AG04449 (cell line): ENCODE results near the gene ADGRL2.
"Not testable (repeated sequence)": the region's sequence is repeated elsewhere in the genome, so short reads cannot be mapped to it uniquely, and the experiment has no call there.

Experiments
- CTCF ChIA-PET: fragments of 350-600 bp; formaldehyde crosslinking; extraction: SDS; loops from one replicate; lab custom pipeline; 2021; ENCODE audit warnings: antibody characterized with exemption; lab: Yijun Ruan, JAX
- POLR2A ChIA-PET: fragments of 400-600, 350-600 bp; formaldehyde crosslinking; extraction: SDS; loops from one replicate; lab custom pipeline; 2020; ENCODE audit warnings: antibody characterized with exemption, inconsistent platforms; lab: Yijun Ruan, JAX
- DNase-seq: peaks from one replicate; pipeline ENCODE4 v3.0.0-alpha.2; 2010; ENCODE audit warnings: low read depth, low spot score
- H3K4me3 ChIP-seq: 2 replicates; pipeline ENCODE4 v1.5.1; 2011; ENCODE audit warnings: low read depth, mild to moderate bottlenecking, control low read depth, low read length
- TF ChIP-seq, protein P1 (sequence below): IDR thresholded peaks from one replicate; pipeline ENCODE4 v1.5.1; 2011; ENCODE audit warnings: mild to moderate bottlenecking, moderate library complexity, low read length, control low read depth, inconsistent platforms; ENCODE audit not compliant: insufficient read depth; ENCODE audit errors: missing control alignments

The ADGRL2 gene

GRCh38 chr1:81878538-81878937 is 77.8 kb downstream of the ADGRL2 start:
- H3K4me3 ChIP-seq = no peak overlapping the region
- POLR2A ChIA-PET = no interaction called here
- TF ChIP-seq, protein P1, sequence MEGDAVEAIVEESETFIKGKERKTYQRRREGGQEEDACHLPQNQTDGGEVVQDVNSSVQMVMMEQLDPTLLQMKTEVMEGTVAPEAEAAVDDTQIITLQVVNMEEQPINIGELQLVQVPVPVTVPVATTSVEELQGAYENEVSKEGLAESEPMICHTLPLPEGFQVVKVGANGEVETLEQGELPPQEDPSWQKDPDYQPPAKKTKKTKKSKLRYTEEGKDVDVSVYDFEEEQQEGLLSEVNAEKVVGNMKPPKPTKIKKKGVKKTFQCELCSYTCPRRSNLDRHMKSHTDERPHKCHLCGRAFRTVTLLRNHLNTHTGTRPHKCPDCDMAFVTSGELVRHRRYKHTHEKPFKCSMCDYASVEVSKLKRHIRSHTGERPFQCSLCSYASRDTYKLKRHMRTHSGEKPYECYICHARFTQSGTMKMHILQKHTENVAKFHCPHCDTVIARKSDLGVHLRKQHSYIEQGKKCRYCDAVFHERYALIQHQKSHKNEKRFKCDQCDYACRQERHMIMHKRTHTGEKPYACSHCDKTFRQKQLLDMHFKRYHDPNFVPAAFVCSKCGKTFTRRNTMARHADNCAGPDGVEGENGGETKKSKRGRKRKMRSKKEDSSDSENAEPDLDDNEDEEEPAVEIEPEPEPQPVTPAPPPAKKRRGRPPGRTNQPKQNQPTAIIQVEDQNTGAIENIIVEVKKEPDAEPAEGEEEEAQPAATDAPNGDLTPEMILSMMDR = no peak
- no peak for DNase-seq
- CTCF ChIA-PET = no interaction called here

DNA sequence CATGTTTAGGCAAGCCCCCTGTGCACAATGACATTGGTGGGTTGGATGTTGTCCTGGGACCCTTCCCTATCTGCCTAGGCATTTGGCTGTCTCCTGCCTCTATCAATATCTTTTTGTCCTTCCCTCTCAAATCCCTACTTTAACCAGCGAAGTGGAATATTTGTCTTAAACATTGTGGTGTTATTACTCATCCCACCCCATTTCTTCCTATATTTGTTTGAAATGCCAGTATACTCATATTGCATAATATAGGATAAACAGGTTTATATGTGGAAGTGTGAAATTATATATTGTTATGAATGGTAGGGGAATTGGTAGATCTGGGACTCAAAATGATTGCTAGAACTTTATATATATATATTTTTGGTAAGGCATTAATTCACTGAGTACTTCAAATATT is 80.0 kb downstream of the ADGRL2 start:
- no peak overlapping the region for H3K4me3 ChIP-seq
- TF ChIP-seq, protein P1 = no peak
- CTCF ChIA-PET = no interaction called here
- no peak for DNase-seq
- POLR2A ChIA-PET = no interaction called here

- TF ChIP-seq, protein P1 = no peak
- ChIA-PET POLR2A (no interaction called here), CTCF (no interaction called here)
- DNase-seq = no peak
- H3K4me3 ChIP-seq = no peak overlapping the region
These were observed 84.6 kb downstream of the ADGRL2 start for GRCh38 chr1:81885291-81885690.

GRCh38 chr1:81886292-81886691 is 85.6 kb downstream of the ADGRL2 start:
- CTCF ChIA-PET = not testable (repeated sequence)

GRCh38 chr1:81887421-81888144 is 86.8 kb downstream of the ADGRL2 start:
- H3K4me3 ChIP-seq = no peak overlapping the region
- TF ChIP-seq, protein P1 = no peak
- CTCF ChIA-PET = no interaction called here
- POLR2A ChIA-PET = no interaction called here
- DNase-seq = no peak

More at GRCh38 chr1:81886292-81886691, 85.6 kb downstream of the ADGRL2 start:
- H3K4me3 ChIP-seq, POLR2A ChIA-PET, DNase-seq: not testable (repeated sequence)

- TF ChIP-seq, protein P1 = no peak
- CTCF ChIA-PET = no interaction called here
- POLR2A ChIA-PET = no interaction called here
- no peak for DNase-seq
- no peak overlapping the region for H3K4me3 ChIP-seq
These were observed 88.4 kb downstream of the ADGRL2 start for GRCh38 chr1:81889166-81889565.

DNA sequence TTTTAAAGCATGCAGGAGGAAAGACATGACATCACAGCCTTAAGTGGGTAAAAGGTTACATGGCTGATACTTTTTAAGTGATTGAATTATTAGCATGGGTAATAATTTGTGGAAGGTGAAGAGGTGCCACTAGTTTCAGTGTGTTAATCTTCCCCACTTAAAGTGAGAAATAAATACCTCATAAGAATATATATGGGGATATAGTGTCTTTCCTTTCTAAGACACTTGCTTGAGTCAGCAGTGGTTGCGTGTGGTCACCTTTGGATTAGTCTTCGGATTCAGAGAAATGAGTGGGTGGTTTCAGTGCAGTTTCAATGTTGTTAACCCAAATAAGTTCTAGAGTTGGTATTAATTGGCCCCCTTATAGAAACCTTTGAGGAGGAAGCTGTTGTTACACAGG is 94.1 kb downstream of the ADGRL2 start:
- ChIA-PET POLR2A (no interaction called here), CTCF (no interaction called here)
- no peak overlapping the region for H3K4me3 ChIP-seq
- no peak for DNase-seq
- TF ChIP-seq, protein P1 = no peak
